ENCODE results near the gene THSD4. TPM values are rescaled to one million over a fixed set of nuclear protein-coding genes. Genes with fewer than 3 reads are reported as not detected.

THSD4 gene
- total and polyA plus RNA-seq, 2 donors (not counting 1 experiment from before 2014, with no cell fraction given): 43.1 to 95.5 TPM

DNA sequence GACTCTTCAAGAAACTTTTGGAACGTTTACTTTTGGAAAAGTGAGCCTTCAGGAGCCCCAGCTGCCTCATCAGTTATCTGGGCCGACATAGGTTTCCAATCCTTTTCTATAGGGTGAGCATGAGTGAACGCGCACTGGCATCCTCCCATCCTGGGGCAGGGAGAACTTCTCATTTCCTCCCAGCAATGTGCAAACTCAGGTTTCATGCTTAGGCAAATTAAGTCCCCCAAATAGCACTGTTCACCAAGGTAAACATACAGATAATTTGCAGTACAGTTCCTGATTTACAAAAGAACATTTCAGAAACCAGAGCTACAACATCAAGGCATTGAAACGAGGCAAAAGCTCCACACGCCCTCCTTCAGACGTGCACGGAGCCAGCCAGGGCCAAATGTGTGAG, 361.6 kb downstream of the THSD4 start:
- H4K20me1 ChIP-seq (ENCODE audit: control insufficient read depth, extremely low read depth, insufficient read depth, low read length): no peaks in the 10 kb centered on the region
- no peak overlapping the region for H3K27ac ChIP-seq (ENCODE audit: insufficient read depth, low read length)
- no peak for DNase-seq (ENCODE audit: low read depth in 2 of 2)
- no peaks in the 10 kb centered on the region for H3K27me3 ChIP-seq (ENCODE audit: control insufficient read depth, insufficient read depth, low read length)
- H3K9me3 ChIP-seq (ENCODE audit: control insufficient read depth, insufficient read depth, low read depth, low read length): no peaks in the 10 kb centered on the region
- H3K4me3 ChIP-seq (replicated peaks in 1 of 4; ENCODE audit: control extremely low read depth in 1 of 4, insufficient read depth in 1 of 4, low read depth in 3 of 4, low read length in 4 of 4): no peak overlapping the region
- H3K4me1 ChIP-seq (ENCODE audit: control insufficient read depth, extremely low read depth, insufficient read depth, low read length): no peaks in the 10 kb centered on the region
- H3K36me3 ChIP-seq (ENCODE audit: control insufficient read depth, insufficient read depth, low read length): no peaks in the 10 kb centered on the region
- no peak overlapping the region for H3K4me2 ChIP-seq (ENCODE audit: extremely low read depth, insufficient read depth, low read length)
- TF ChIP-seq, protein P1, sequence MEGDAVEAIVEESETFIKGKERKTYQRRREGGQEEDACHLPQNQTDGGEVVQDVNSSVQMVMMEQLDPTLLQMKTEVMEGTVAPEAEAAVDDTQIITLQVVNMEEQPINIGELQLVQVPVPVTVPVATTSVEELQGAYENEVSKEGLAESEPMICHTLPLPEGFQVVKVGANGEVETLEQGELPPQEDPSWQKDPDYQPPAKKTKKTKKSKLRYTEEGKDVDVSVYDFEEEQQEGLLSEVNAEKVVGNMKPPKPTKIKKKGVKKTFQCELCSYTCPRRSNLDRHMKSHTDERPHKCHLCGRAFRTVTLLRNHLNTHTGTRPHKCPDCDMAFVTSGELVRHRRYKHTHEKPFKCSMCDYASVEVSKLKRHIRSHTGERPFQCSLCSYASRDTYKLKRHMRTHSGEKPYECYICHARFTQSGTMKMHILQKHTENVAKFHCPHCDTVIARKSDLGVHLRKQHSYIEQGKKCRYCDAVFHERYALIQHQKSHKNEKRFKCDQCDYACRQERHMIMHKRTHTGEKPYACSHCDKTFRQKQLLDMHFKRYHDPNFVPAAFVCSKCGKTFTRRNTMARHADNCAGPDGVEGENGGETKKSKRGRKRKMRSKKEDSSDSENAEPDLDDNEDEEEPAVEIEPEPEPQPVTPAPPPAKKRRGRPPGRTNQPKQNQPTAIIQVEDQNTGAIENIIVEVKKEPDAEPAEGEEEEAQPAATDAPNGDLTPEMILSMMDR (conservative IDR thresholded peaks at IDR 0.05 in 1 of 2, IDR thresholded peaks at IDR 0.05 in 1 of 2; ENCODE audit: low read depth in 1 of 2, low read length in 2 of 2): no peak
- TF ChIP-seq EZH2 (IDR thresholded peaks at IDR 0.05; ENCODE audit: low read length, missing control alignments): no peak
- H2AFZ ChIP-seq (ENCODE audit: low read length): no peak overlapping the region
- no peaks in the 10 kb centered on the region for H3K79me2 ChIP-seq (ENCODE audit: control insufficient read depth, insufficient read depth, low read length)
- no peak overlapping the region for H3K9ac ChIP-seq (ENCODE audit: insufficient read depth, low read length)

DNA sequence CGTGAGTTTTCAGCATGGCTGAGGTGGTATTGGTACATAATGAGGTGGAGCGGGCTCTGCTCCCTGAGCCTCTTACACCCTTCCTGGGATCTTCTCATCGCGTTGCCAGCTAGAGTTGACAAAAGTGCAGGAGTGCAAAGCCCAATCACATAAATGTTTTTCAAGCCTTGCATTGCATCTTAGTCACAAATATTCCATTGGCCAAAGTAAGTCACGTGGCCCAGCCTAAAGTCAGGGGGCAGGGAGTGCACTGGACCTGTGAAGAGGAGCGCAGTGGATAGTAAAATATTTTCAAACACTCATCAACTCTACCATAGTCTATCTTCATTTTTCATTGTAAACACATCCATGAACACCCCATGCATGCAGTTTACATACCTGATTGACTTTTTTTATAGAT, 365.3 kb downstream of the THSD4 start:
- Histone ChIP-seq H3K36me3 (ENCODE audit: control insufficient read depth, insufficient read depth, low read length) (no peaks in the 10 kb centered on the region), H3K4me2 (ENCODE audit: extremely low read depth, insufficient read depth, low read length) (no peak overlapping the region)

DNA sequence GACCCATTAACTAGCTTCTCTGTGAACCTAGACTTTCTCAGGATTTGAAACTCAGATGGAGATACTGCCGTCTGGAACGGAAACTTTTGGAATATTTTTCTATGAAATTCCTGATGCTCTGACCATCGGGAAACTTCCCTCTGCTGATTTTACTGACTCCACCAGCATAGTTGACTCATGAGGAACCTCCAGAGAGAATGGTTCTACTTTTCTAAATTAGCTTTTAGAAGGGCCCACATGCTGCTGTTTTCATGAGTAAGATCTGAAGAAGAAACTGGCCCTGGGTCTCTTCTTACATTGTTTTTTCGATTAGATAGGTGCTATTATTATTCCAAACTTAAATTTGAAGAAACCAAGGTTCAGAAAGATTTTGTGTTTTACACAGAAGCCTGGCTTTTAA, 368.8 kb downstream of the THSD4 start:
- Histone ChIP-seq H3K9ac (ENCODE audit: insufficient read depth, low read length) (no peak overlapping the region), H3K9me3 (ENCODE audit: control insufficient read depth, insufficient read depth, low read depth, low read length) (no peaks in the 10 kb centered on the region), H2AFZ (ENCODE audit: low read length) (no peak overlapping the region), H3K27me3 (ENCODE audit: control insufficient read depth, insufficient read depth, low read length) (no peaks in the 10 kb centered on the region), H3K4me1 (ENCODE audit: control insufficient read depth, extremely low read depth, insufficient read depth, low read length) (no peaks in the 10 kb centered on the region), H4K20me1 (ENCODE audit: control insufficient read depth, extremely low read depth, insufficient read depth, low read length) (no peaks in the 10 kb centered on the region), H3K36me3 (ENCODE audit: control insufficient read depth, insufficient read depth, low read length) (no peaks in the 10 kb centered on the region), H3K27ac (ENCODE audit: insufficient read depth, low read length) (no peak overlapping the region), H3K4me2 (ENCODE audit: extremely low read depth, insufficient read depth, low read length) (no peak overlapping the region), H3K79me2 (ENCODE audit: control insufficient read depth, insufficient read depth, low read length) (no peaks in the 10 kb centered on the region), H3K4me3 (replicated peaks in 1 of 4; ENCODE audit: control extremely low read depth in 1 of 4, insufficient read depth in 1 of 4, low read depth in 3 of 4, low read length in 4 of 4) (no peak overlapping the region)
- DNase-seq (ENCODE audit: low read depth in 2 of 2): no peak
- TF ChIP-seq, protein P1 (conservative IDR thresholded peaks at IDR 0.05 in 1 of 2, IDR thresholded peaks at IDR 0.05 in 1 of 2; ENCODE audit: low read depth in 1 of 2, low read length in 2 of 2): no peak
- TF ChIP-seq EZH2 (IDR thresholded peaks at IDR 0.05; ENCODE audit: low read length, missing control alignments): no peak

More for the DNA sequence above, 365.3 kb downstream of the THSD4 start:
- DNase-seq (ENCODE audit: low read depth in 2 of 2): no peak
- Histone ChIP-seq H2AFZ (ENCODE audit: low read length) (no peak overlapping the region), H3K27me3 (ENCODE audit: control insufficient read depth, insufficient read depth, low read length) (no peaks in the 10 kb centered on the region), H3K4me3 (replicated peaks in 1 of 4; ENCODE audit: control extremely low read depth in 1 of 4, insufficient read depth in 1 of 4, low read depth in 3 of 4, low read length in 4 of 4) (no peak overlapping the region), H4K20me1 (ENCODE audit: control insufficient read depth, extremely low read depth, insufficient read depth, low read length) (no peaks in the 10 kb centered on the region), H3K79me2 (ENCODE audit: control insufficient read depth, insufficient read depth, low read length) (no peaks in the 10 kb centered on the region), H3K9ac (ENCODE audit: insufficient read depth, low read length) (no peak overlapping the region), H3K27ac (ENCODE audit: insufficient read depth, low read length) (no peak overlapping the region), H3K4me1 (ENCODE audit: control insufficient read depth, extremely low read depth, insufficient read depth, low read length) (no peaks in the 10 kb centered on the region), H3K9me3 (ENCODE audit: control insufficient read depth, insufficient read depth, low read depth, low read length) (no peaks in the 10 kb centered on the region)
- TF ChIP-seq, protein P1 (conservative IDR thresholded peaks at IDR 0.05 in 1 of 2, IDR thresholded peaks at IDR 0.05 in 1 of 2; ENCODE audit: low read depth in 1 of 2, low read length in 2 of 2): no peak
- no peak for TF ChIP-seq EZH2 (IDR thresholded peaks at IDR 0.05; ENCODE audit: low read length, missing control alignments)

Data from fibroblast of lung (primary cell).